HepG2 (cell line): ENCODE measurements around the gene ARL4D. TPM values are rescaled to one million over a fixed set of nuclear protein-coding genes. Genes with fewer than 3 reads are reported as not detected.

ENCODE experiments used
- CCDC6 ChIP-seq: sonication (generic); formaldehyde crosslinking; IDR thresholded peaks from 2 replicates; pipeline ENCODE4 v1.8.1; 2022; ENCODE audit warnings: mild to moderate bottlenecking, missing genetic modification reagents, moderate library complexity
- GMEB2 ChIP-seq: IDR thresholded peaks from 2 replicates; pipeline ENCODE4 v1.6.1; 2016; ENCODE audit warnings: missing biosample characterization, missing genetic modification reagents, low read depth
- HNRNPUL1 ChIP-seq: fragments of 200-400 bp; formaldehyde crosslinking; IDR thresholded peaks from 2 replicates; pipeline ENCODE4 v1.6.1; 2017; ENCODE audit warnings: low read depth, mild to moderate bottlenecking, low read length, moderate library complexity
- HOXA5 ChIP-seq: sonication (generic); formaldehyde crosslinking; IDR thresholded peaks from 2 replicates; pipeline ENCODE4 v1.4.0; 2020; ENCODE audit warnings: missing genetic modification reagents
- KLF9 ChIP-seq: IDR thresholded peaks from 2 replicates; pipeline ENCODE4 v1.6.1; 2016; ENCODE audit warnings: low read depth
- REPIN1 ChIP-seq: sonication (generic); formaldehyde crosslinking; IDR thresholded peaks from 2 replicates; pipeline ENCODE4 v1.8.0; 2022; ENCODE audit warnings: missing genetic modification reagents, low read depth, mild to moderate bottlenecking, borderline replicate concordance
- SIX1 ChIP-seq: sonication (generic); formaldehyde crosslinking; IDR thresholded peaks from 2 replicates; pipeline ENCODE4 v1.4.0; 2020; ENCODE audit warnings: missing genetic modification reagents, borderline replicate concordance
- SNAPC2 ChIP-seq: sonication (generic); formaldehyde crosslinking; IDR thresholded peaks from 2 replicates; pipeline ENCODE4 v1.8.1; 2022; ENCODE audit warnings: mild to moderate bottlenecking, missing genetic modification reagents
- TBL1XR1 ChIP-seq: fragments of 150-350 bp; IDR thresholded peaks from 2 replicates; pipeline ENCODE4 v1.6.1; 2014; ENCODE audit warnings: borderline replicate concordance, low read length; ENCODE audit not compliant: partially characterized antibody
- ZGPAT ChIP-seq: IDR thresholded peaks from 2 replicates; pipeline ENCODE4 v1.6.1; 2016; ENCODE audit warnings: mild to moderate bottlenecking
- ZNF343 ChIP-seq: sonication (generic); formaldehyde crosslinking; IDR thresholded peaks from 2 replicates; pipeline ENCODE4 v1.4.0; 2020; ENCODE audit warnings: mild to moderate bottlenecking, missing genetic modification reagents
- ZNF646 ChIP-seq: sonication (generic); formaldehyde crosslinking; IDR thresholded peaks from 2 replicates; pipeline ENCODE4 v1.9.0; 2021; ENCODE audit warnings: mild to moderate bottlenecking, missing genetic modification reagents
- polyA plus RNA-seq, 8 experiments: library from polyadenylated mRNA; depleted of rRNA in 3 of 8; stranded (reverse) in 7 of 8; unstranded in 1 of 8; fragments of >200 nt; fragmentation: Illumina TruSeq in 4 of 8; extraction: Trizol in 4 of 8; gene quantifications; 2 replicates each; pipeline versions ENCODE4 v1.2.1 to v1.2.3, GENCODE V29; 2011 to 2016; ENCODE audit warnings: low read depth in 4 of 8, missing spikeins in 1 of 8, mixed read lengths in 1 of 8; ENCODE audit not compliant: insufficient read depth in 1 of 8
- total RNA-seq, 5 experiments: library from RNA; depleted of rRNA; stranded (reverse); fragments of >200 nt; fragmentation: Illumina TruSeq; extraction: Trizol; gene quantifications; 2 replicates each; pipeline ENCODE4 v1.2.3, GENCODE V29; 2016; ENCODE audit warnings: low read depth in 1 of 5
- TF ChIP-seq, protein P1 (sequence below): sonication (generic); formaldehyde crosslinking; IDR thresholded peaks from 2 replicates; pipeline ENCODE4 v1.4.0; 2020; ENCODE audit warnings: missing genetic modification reagents
- TF ChIP-seq, protein P2 (sequence below): sonication (generic); formaldehyde crosslinking; IDR thresholded peaks from 2 replicates; pipeline ENCODE4 v1.5.0; 2020; ENCODE audit warnings: missing genetic modification reagents
- TF ChIP-seq, protein P3 (sequence below): sonication (generic); formaldehyde crosslinking; IDR thresholded peaks from 2 replicates; pipeline ENCODE4 v1.8.1; 2022; ENCODE audit warnings: mild to moderate bottlenecking, missing genetic modification reagents

ARL4D gene
- total and polyA plus RNA-seq, 2 of the 13 experiments (the other 11 are each of a cell fraction or from before 2014, with no cell fraction given): 9.0 to 25.9 TPM

DNA sequence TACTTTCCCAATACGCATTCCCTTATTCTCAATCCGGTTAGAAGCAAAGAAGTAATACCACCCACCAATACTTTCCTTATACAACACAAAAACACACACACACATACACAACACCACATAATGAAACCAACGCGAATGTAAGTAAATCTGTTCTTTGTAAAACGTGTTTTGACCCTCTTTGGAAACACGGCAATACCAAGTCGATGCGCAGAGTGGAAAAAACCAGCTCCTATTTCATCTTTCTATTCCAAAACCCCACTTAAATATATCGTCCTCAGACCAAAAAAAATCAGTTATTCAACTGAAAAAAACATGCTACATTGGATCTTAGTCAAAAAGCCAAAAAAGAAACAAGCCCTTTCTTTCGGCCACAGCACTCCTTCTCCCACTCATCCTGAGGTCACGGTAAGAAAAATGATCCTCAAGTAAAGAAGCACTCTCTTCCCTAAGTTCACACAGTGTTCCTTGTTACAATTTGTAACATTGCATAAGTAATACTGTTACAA, 31.0 kb upstream of the ARL4D start (continued):
- TF ChIP-seq ZGPAT (CRISPR knock-in tag) (peak; percentile 82), KLF9 (peak; percentile 87), REPIN1 (CRISPR knock-in tag) (peak; percentile 89), HNRNPUL1 (no peak), TBL1XR1 (peak; percentile 59), ZNF343 (CRISPR knock-in tag) (no peak), SNAPC2 (CRISPR knock-in tag) (peak; percentile 100), HOXA5 (CRISPR knock-in tag) (peak; percentile 28), SIX1 (CRISPR knock-in tag) (peak; percentile 71; the same call in 1 of the 2 replicates), GMEB2 (peak; percentile 61; the same call in 1 of the 2 replicates), ZNF646 (peak; percentile 61), CCDC6 (CRISPR knock-in tag) (peak; percentile 92)
- TF ChIP-seq, protein P1, sequence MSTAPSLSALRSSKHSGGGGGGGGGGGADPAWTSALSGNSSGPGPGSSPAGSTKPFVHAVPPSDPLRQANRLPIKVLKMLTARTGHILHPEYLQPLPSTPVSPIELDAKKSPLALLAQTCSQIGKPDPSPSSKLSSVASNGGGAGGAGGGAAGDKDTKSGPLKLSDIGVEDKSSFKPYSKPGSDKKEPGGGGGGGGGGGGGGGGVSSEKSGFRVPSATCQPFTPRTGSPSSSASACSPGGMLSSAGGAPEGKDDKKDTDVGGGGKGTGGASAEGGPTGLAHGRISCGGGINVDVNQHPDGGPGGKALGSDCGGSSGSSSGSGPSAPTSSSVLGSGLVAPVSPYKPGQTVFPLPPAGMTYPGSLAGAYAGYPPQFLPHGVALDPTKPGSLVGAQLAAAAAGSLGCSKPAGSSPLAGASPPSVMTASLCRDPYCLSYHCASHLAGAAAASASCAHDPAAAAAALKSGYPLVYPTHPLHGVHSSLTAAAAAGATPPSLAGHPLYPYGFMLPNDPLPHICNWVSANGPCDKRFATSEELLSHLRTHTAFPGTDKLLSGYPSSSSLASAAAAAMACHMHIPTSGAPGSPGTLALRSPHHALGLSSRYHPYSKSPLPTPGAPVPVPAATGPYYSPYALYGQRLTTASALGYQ: peak; percentile 73
- TF ChIP-seq, protein P2, sequence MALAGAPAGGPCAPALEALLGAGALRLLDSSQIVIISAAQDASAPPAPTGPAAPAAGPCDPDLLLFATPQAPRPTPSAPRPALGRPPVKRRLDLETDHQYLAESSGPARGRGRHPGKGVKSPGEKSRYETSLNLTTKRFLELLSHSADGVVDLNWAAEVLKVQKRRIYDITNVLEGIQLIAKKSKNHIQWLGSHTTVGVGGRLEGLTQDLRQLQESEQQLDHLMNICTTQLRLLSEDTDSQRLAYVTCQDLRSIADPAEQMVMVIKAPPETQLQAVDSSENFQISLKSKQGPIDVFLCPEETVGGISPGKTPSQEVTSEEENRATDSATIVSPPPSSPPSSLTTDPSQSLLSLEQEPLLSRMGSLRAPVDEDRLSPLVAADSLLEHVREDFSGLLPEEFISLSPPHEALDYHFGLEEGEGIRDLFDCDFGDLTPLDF (CRISPR knock-in tag): 0 out of 2 replicates have a peak, but pooled peaks have one; percentile 55
- TF ChIP-seq, protein P3, sequence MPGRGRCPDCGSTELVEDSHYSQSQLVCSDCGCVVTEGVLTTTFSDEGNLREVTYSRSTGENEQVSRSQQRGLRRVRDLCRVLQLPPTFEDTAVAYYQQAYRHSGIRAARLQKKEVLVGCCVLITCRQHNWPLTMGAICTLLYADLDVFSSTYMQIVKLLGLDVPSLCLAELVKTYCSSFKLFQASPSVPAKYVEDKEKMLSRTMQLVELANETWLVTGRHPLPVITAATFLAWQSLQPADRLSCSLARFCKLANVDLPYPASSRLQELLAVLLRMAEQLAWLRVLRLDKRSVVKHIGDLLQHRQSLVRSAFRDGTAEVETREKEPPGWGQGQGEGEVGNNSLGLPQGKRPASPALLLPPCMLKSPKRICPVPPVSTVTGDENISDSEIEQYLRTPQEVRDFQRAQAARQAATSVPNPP (CRISPR knock-in tag): peak; percentile 62; the same call in 1 of the 2 replicates
